ENCODE results near the gene RPTOR. TPM values are rescaled to one million over a fixed set of nuclear protein-coding genes. Genes with fewer than 3 reads are reported as not detected.
A peak's percentile ranks its signal among the peaks of the same experiment; 100 is the strongest.

Gene RPTOR, protein sequence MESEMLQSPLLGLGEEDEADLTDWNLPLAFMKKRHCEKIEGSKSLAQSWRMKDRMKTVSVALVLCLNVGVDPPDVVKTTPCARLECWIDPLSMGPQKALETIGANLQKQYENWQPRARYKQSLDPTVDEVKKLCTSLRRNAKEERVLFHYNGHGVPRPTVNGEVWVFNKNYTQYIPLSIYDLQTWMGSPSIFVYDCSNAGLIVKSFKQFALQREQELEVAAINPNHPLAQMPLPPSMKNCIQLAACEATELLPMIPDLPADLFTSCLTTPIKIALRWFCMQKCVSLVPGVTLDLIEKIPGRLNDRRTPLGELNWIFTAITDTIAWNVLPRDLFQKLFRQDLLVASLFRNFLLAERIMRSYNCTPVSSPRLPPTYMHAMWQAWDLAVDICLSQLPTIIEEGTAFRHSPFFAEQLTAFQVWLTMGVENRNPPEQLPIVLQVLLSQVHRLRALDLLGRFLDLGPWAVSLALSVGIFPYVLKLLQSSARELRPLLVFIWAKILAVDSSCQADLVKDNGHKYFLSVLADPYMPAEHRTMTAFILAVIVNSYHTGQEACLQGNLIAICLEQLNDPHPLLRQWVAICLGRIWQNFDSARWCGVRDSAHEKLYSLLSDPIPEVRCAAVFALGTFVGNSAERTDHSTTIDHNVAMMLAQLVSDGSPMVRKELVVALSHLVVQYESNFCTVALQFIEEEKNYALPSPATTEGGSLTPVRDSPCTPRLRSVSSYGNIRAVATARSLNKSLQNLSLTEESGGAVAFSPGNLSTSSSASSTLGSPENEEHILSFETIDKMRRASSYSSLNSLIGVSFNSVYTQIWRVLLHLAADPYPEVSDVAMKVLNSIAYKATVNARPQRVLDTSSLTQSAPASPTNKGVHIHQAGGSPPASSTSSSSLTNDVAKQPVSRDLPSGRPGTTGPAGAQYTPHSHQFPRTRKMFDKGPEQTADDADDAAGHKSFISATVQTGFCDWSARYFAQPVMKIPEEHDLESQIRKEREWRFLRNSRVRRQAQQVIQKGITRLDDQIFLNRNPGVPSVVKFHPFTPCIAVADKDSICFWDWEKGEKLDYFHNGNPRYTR (N-terminal part only)
- total RNA-seq: 10 to 100 TPM; 19.0 to 48.3 (median 27.3) TPM

DNA sequence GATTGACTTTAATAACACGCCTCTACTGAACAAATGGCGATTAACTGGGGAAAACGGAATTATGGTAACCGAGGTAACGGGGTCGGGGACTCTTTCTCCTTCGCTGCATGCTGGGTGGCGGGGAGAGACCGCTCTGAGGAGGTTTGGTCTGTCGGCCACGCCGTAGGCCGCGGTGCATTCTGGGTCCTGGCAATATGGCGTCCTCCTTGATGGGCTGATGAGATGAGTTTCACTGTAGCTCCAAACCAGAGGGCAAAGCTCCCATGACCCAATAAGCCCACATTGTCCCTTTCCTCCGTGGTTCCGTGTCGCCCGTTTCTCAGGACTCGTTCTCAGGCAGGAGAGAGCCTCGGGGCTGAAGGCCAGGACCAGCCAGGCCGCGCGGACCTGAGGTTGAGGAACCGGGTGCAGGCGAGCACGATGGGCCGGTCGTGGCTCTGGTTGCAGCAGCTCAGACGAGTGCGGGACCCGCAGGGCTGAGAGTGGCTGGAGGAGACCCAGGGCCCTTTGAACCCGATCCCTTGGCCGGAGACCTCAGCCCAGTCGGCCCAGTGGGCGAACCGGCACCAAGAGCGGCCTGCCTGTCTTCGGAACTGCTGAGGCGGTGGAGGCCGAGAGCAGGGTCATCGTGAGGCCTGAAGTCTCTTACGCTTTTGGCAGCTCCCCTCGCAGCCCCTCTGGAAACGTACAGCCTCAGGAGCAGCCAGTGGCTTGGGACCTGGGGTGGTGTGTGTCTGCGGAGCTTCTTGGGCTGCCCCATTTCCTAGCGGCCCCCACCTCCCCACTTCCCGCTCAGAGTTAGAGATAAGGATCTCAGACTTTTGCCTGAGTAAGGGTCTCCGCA is at the start of gene RPTOR:
Gene RPTOR (plus strand): TSS at position 184 of the 844 bp plus-strand sequence. CDS start 792 bp downstream, outside the sequence.
- TF ChIP-seq POLR2A (IDR thresholded peaks at IDR 0.05): no peak
- TF ChIP-seq CTCF (IDR thresholded peaks at IDR 0.05): peak in 2 of 4 experiments; percentile 19 to 26
- Histone ChIP-seq H3K27me3 (no peaks in the 10 kb centered on the region), H3K36me3 (no peaks in the 10 kb centered on the region), H3K4me3 (peak within 1 kb of the TSS; percentile 85 to 95), H3K4me1 (peaks cover 0 to 11% of the 10 kb centered on the region in 2 donors), H3K27ac (peak within 1 kb of the TSS; percentile 73 to 79), H3K9me3 (no peaks in the 10 kb centered on the region)
- DNase-seq: peak; percentile 86 to 90
- intact Hi-C loops (cut with DNase I; ENCODE audit: low total_unique reads): no loop called here

DNA sequence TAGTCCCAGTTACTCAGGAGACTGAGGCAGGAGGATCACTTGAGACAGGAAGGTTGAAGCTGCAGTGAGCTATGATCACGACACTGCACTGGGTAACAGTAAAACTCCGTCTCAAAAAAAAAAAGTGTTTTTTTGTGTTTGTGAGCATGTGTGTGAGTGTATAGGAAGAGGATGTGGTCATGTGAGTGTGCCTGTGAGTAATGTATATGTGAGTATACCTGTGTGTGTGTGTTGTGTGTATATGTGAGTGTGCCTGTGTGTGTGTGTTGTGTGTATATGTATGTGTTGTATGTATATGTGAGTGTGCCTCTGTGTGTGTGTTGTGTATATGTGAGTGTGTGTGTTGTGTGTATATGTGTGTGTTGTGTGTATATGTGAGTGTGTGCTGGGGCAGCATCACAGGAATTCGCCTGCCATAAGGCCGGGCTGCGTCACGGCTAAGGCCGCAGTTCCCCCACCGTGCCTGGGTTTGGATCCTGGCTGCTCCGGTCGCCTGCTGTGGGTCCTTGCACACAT is 46.9 kb upstream of the RPTOR start:
- peaks cover 4 to 6% of the 10 kb centered on the region in 2 donors for H3K4me1 ChIP-seq
- TF ChIP-seq POLR2A (IDR thresholded peaks at IDR 0.05) (no peak), CTCF (IDR thresholded peaks at IDR 0.05) (no peak)
- DNase-seq: no peak
- intact Hi-C loops (cut with DNase I; ENCODE audit: low total_unique reads): no loop called here
- no peaks in the 10 kb centered on the region for H3K27me3 ChIP-seq
- H3K27ac ChIP-seq: peak overlapping the region; percentile 50 to 59
- no peaks in the 10 kb centered on the region for H3K9me3 ChIP-seq
- no peaks in the 10 kb centered on the region for H3K36me3 ChIP-seq
- peak overlapping the region in 1 of 2 donors; percentile 16 for H3K4me3 ChIP-seq

DNA sequence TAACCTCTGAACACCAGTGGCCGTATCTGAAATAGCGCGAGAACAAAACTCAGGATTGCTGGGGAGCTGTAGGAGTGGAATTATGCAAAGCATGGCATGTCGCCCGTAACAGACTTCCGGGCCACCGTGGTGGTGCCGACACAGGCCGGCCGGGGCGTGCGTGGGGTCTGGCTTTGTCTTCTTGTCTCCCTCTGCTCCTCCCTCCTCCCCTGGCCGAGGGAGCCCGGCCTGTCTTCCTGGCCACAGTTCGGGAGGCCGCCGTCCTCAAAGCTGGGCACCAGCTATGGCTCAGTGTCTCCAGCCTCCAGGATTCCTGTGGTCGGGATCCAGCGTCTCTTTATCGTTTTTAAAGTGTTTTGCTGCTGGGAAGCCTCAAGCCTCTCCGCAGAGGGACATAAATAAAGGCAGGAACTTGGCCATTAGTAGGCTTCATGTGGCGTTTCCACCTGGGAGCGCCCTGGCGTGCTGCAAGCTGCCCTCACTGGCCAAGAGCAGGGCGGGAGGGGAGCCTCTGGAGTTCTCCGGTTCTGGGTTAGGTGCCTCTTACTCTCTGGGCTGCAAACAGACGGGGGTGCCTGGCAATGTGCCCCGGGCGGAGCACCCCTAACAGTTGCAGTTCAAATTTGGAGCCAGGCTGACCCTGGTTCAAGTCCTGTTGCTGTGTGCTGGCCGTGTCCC is 46.3 kb upstream of the RPTOR start:
- intact Hi-C loops (cut with DNase I; ENCODE audit: low total_unique reads): no loop called here
- peaks cover 4 to 6% of the 10 kb centered on the region in 2 donors for H3K4me1 ChIP-seq
- no peaks in the 10 kb centered on the region for H3K9me3 ChIP-seq
- peak overlapping the region; percentile 11 to 16 for H3K4me3 ChIP-seq
- no peak for TF ChIP-seq POLR2A (IDR thresholded peaks at IDR 0.05)
- no peaks in the 10 kb centered on the region for H3K36me3 ChIP-seq
- H3K27ac ChIP-seq: peak overlapping the region; percentile 50 to 59
- peak; percentile 63 to 65 for DNase-seq
- no peaks in the 10 kb centered on the region for H3K27me3 ChIP-seq

DNA sequence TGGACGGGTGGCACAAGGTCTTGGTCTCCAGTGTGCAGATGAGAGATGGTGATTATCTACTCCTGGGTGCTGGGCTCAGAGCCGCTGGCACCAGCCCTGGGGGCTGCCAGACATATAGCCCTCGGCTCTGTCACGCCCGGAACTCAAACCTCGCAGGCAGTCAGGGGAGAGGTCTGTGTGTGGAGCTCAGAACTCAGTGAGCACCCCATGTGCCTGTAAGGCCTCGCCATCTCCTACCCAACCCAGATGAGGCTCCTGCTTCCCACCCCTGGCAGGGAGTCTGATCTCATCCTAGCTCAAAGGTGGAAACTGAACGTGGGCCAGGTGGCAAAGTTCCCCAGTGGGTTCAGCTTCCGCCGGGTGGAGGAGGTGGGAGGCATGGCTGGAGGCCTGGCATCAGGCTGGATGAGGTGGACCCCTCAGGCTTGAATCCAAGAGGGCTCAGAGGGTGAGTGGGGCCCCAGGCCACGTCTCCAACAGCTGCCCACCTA is 45.7 kb upstream of the RPTOR start:
- TF ChIP-seq POLR2A (IDR thresholded peaks at IDR 0.05) (no peak), CTCF (IDR thresholded peaks at IDR 0.05) (no peak)
- Histone ChIP-seq H3K4me1 (peaks cover 4 to 6% of the 10 kb centered on the region in 2 donors), H3K27ac (peak overlapping the region in 1 of 2 donors; percentile 50), H3K4me3 (no peak overlapping the region), H3K9me3 (no peaks in the 10 kb centered on the region), H3K27me3 (no peaks in the 10 kb centered on the region), H3K36me3 (no peaks in the 10 kb centered on the region)
- DNase-seq: no peak
- intact Hi-C loops (cut with DNase I; ENCODE audit: low total_unique reads): no loop called here
